Vagina (tissue), 2 donors: ENCODE results near the gene POLR3E. TPM values are rescaled to one million over a fixed set of nuclear protein-coding genes. Genes with fewer than 3 reads are reported as not detected.

Experiments used
- DNase-seq, 2 donors: peaks; one replicate each; pipeline ENCODE4 v3.0.0-alpha.2; 2017; ENCODE audit errors: extremely low spot score in 2 of 2
- H3K27ac ChIP-seq: fragments of 200-600 bp; sonication (generic); one replicate; pipeline ENCODE4 v1.5.1; 2019
- H3K27me3 ChIP-seq: fragments of 200-600 bp; sonication (generic); one replicate; pipeline ENCODE4 v1.5.1; 2019
- H3K36me3 ChIP-seq, 2 donors: fragments of 200-600 bp; sonication (generic); one replicate each; pipeline ENCODE4 v1.5.1; 2017 to 2019
- H3K4me1 ChIP-seq: fragments of 200-600 bp; sonication (generic); one replicate; pipeline ENCODE4 v1.5.1; 2019
- H3K4me3 ChIP-seq, 2 donors: fragments of 200-600 bp; sonication (generic); 1 replicate in 1 of 2; 2 replicates in 1 of 2; pipeline ENCODE4 v1.5.1; 2016 to 2019
- H3K9me3 ChIP-seq: fragments of 200-600 bp; sonication (generic); one replicate; pipeline ENCODE4 v1.5.1; 2019
- POLR2A ChIP-seq, 2 donors: fragments of 450-650 bp; IDR thresholded peaks; one replicate each; pipeline ENCODE4 v1.6.1; 2017; ENCODE audit warnings: antibody characterized with exemption in 2 of 2, mild to moderate bottlenecking in 2 of 2, moderate library complexity in 2 of 2
- POLR2AphosphoS5 ChIP-seq, 2 donors: sonication (generic); formaldehyde crosslinking; IDR thresholded peaks; one replicate each; pipeline ENCODE4 v1.9.0; 2017; ENCODE audit warnings: antibody characterized with exemption in 2 of 2, mild to moderate bottlenecking in 2 of 2, low read depth in 1 of 2; ENCODE audit not compliant: insufficient read depth in 1 of 2
- intact Hi-C: fragments of 100-400 bp; cut with DNase I; formaldehyde crosslinking; loops from one replicate; pipeline ENCODE4 v1.15.1; 2023
- total RNA-seq: library from RNA; depleted of rRNA; stranded (reverse); fragments of >200 nt; gene quantifications from one replicate; pipeline ENCODE4 v1.2.3, GENCODE V29; 2016
- TF ChIP-seq, protein P1 (sequence below), 3 experiments: fragments of 450-650 bp in 2 of 3; fragments of 200-600 bp in 1 of 3; sonication (generic) in 1 of 3; IDR thresholded peaks; one replicate each; pipeline ENCODE4 v1.5.1; 2017 to 2019; ENCODE audit warnings: antibody characterized with exemption in 3 of 3, mild to moderate bottlenecking in 2 of 3, moderate library complexity in 2 of 3

The POLR3E gene
- total RNA-seq, 1 donor from 2014 or later, result 38.5 TPM

DNA sequence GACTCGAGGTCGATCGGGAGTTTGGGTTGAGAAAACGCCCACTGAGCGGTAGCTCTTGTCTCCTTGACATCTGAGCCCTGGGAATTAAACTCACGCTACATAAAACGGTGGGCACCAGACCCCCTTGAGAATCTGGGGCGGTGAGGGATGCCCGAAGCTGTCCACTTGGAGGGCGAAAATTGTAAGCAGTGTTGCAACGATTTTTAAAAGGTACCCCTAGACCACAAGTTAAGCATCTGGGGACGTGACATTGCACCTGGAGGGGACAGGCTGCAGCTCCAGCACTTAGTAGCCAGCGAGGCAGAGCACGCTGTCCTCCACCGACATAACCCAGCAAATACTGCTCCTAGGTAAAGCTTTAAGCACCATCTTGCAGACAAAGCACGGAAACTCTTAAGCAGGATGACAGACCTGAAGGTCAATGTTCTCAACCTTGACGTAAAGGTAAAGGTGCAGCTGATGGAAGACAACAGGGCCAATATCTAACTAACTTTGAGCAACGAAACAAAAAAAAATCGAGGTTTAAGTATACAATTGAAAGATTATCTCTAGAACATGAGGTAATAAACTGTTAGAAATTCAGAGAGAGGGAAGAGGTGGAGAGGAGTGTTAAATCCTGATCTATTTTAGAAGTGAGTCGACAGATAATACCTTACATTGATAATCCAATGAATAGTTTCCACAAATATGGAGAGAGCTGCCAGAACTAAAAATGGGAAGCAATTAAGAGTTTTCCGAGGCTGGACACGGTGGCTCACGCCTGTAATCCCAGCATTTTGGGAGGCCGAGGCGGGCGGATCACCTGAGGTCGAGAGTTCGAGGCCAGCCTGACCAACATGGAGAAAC lies 78.1 kb downstream of the POLR3E start:
- no peaks in the 10 kb centered on the region for H3K36me3 ChIP-seq
- H3K4me3 ChIP-seq, result peak overlapping the region; percentile 85 to 98
- peak overlapping the region; percentile 89 for H3K27ac ChIP-seq
- no peaks in the 10 kb centered on the region for H3K9me3 ChIP-seq
- peaks cover 40% of the 10 kb centered on the region for H3K4me1 ChIP-seq
- TF ChIP-seq, protein P1, sequence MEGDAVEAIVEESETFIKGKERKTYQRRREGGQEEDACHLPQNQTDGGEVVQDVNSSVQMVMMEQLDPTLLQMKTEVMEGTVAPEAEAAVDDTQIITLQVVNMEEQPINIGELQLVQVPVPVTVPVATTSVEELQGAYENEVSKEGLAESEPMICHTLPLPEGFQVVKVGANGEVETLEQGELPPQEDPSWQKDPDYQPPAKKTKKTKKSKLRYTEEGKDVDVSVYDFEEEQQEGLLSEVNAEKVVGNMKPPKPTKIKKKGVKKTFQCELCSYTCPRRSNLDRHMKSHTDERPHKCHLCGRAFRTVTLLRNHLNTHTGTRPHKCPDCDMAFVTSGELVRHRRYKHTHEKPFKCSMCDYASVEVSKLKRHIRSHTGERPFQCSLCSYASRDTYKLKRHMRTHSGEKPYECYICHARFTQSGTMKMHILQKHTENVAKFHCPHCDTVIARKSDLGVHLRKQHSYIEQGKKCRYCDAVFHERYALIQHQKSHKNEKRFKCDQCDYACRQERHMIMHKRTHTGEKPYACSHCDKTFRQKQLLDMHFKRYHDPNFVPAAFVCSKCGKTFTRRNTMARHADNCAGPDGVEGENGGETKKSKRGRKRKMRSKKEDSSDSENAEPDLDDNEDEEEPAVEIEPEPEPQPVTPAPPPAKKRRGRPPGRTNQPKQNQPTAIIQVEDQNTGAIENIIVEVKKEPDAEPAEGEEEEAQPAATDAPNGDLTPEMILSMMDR (IDR thresholded peaks at IDR 0.05), result no peak
- TF ChIP-seq POLR2AphosphoS5 (IDR thresholded peaks at IDR 0.05; ENCODE audit: insufficient read depth in 1 of 2, low read depth in 1 of 2) (no peak), POLR2A (IDR thresholded peaks at IDR 0.05) (no peak)
- H3K27me3 ChIP-seq, result no peaks in the 10 kb centered on the region
- no peak for DNase-seq
- intact Hi-C loops, result loop anchor here (10.0 kb wide), 1 partner anchor 171 kb away; the partner anchor contains the start of gene EEF2K

GRCh38 chr16:22375963-22376640 lies 78.9 kb downstream of the POLR3E start:
- intact Hi-C loops, result loop anchor here (10.0 kb wide), 1 partner anchor 171 kb away; the partner anchor contains the start of gene EEF2K
- no peaks in the 10 kb centered on the region for H3K36me3 ChIP-seq
- no peak overlapping the region for H3K4me3 ChIP-seq
- TF ChIP-seq POLR2AphosphoS5 (IDR thresholded peaks at IDR 0.05; ENCODE audit: insufficient read depth in 1 of 2, low read depth in 1 of 2) (no peak), POLR2A (IDR thresholded peaks at IDR 0.05) (no peak)
- TF ChIP-seq, protein P1 (IDR thresholded peaks at IDR 0.05), result no peak
- H3K4me1 ChIP-seq, result peaks cover 33% of the 10 kb centered on the region
- H3K27ac ChIP-seq, result no peak overlapping the region
- no peaks in the 10 kb centered on the region for H3K9me3 ChIP-seq
- DNase-seq, result no peak
- no peaks in the 10 kb centered on the region for H3K27me3 ChIP-seq

- intact Hi-C loops, result loop anchor here (10.0 kb wide), 1 partner anchor 175 kb away; the partner anchor contains the start of gene EEF2K
- H3K27me3 ChIP-seq, result no peaks in the 10 kb centered on the region
- H3K9me3 ChIP-seq, result no peaks in the 10 kb centered on the region
- no peak for DNase-seq
- H3K27ac ChIP-seq, result no peak overlapping the region
- TF ChIP-seq POLR2A (IDR thresholded peaks at IDR 0.05) (no peak), POLR2AphosphoS5 (IDR thresholded peaks at IDR 0.05; ENCODE audit: insufficient read depth in 1 of 2, low read depth in 1 of 2) (no peak)
- TF ChIP-seq, protein P1 (IDR thresholded peaks at IDR 0.05), result no peak
- H3K4me3 ChIP-seq, result no peak overlapping the region
- peaks cover 8% of the 10 kb centered on the region for H3K4me1 ChIP-seq
- H3K36me3 ChIP-seq, result no peaks in the 10 kb centered on the region
These were observed 82.4 kb downstream of the POLR3E start for GRCh38 chr16:22379656-22380055.

DNA sequence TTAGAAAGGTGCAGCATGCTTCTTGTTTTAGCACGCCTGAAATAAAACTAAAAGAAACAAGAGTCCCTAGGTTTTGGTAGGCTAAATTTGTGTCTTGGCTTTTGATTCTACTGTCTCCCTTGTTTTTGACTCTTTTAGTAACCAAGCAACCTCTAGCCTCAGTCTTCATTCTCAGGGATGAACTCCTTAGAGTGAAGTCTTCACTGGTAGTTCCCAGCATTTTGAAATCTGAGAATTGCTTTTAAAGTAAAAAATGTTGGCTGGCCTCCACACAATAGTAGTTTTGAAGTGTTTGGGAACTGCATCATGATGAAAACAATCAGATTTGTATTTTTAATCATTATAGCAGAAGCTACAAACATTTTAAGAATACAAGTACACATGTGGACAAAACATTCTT lies 83.3 kb downstream of the POLR3E start:
- Histone ChIP-seq H3K4me3 (no peak overlapping the region), H3K36me3 (no peaks in the 10 kb centered on the region), H3K9me3 (no peaks in the 10 kb centered on the region), H3K27me3 (no peaks in the 10 kb centered on the region), H3K4me1 (peaks cover 3% of the 10 kb centered on the region), H3K27ac (peak overlapping the region; percentile 30)
- intact Hi-C loops, result no loop called here
- peak in 1 of 2 donors; percentile 33 for TF ChIP-seq POLR2AphosphoS5 (IDR thresholded peaks at IDR 0.05; ENCODE audit: insufficient read depth in 1 of 2, low read depth in 1 of 2)
- TF ChIP-seq, protein P1 (IDR thresholded peaks at IDR 0.05), result no peak
- no peak for DNase-seq
